SK-N-SH (cell line): ENCODE measurements around the gene RASSF3. TPM values are rescaled to one million over a fixed set of nuclear protein-coding genes. Genes with fewer than 3 reads are reported as not detected.

Experiments
- CTCF ChIA-PET: fragments of 300-600, 350-600 bp; formaldehyde crosslinking; extraction: SDS; loops from one replicate; lab custom pipeline; 2021; lab: Yijun Ruan, JAX
- POLR2A ChIA-PET: fragments of 350-600 bp; sonication (Branson Sonifier 250); formaldehyde crosslinking; extraction: SDS; loops from one replicate; lab custom pipeline; 2020; ENCODE audit warnings: antibody characterized with exemption, inconsistent platforms; lab: Yijun Ruan, JAX
- DNase-seq: peaks from one replicate; pipeline ENCODE4 v3.0.0; 2012
- H2AFZ ChIP-seq: fragments of 200-600 bp; sonication (generic); 2 replicates; pipeline ENCODE4 v1.8.1; 2016; ENCODE audit warnings: antibody characterized with exemption, mild to moderate bottlenecking, low read depth
- H3F3A ChIP-seq: fragments of 200-600 bp; sonication (generic); replicated peaks from 2 replicates; pipeline ENCODE3; 2016; ENCODE audit warnings: antibody characterized with exemption, mild to moderate bottlenecking; ENCODE audit not compliant: insufficient read depth
- H3K27ac ChIP-seq, 2 experiments: fragments of 200-500 bp in 1 of 2; fragments of 200-600 bp in 1 of 2; sonication (Bioruptor generic) in 1 of 2; sonication (generic), shearing (Covaris generic) in 1 of 2; 2 replicates each; pipeline versions ENCODE4 v1.5.1 to v1.6.1; 2014 to 2016; ENCODE audit warnings: low read depth in 2 of 2, inconsistent platforms in 1 of 2, low read length in 1 of 2, mild to moderate bottlenecking in 1 of 2, mixed read lengths in 1 of 2
- H3K27me3 ChIP-seq: fragments of 200-600 bp; sonication (generic), shearing (Covaris generic); 2 replicates; pipeline ENCODE4 v1.6.1; 2016; ENCODE audit warnings: mixed run types; ENCODE audit not compliant: insufficient read depth
- H3K36me3 ChIP-seq, 2 experiments: fragments of 200-500 bp in 1 of 2; fragments of 200-600 bp in 1 of 2; sonication (Bioruptor generic) in 1 of 2; sonication (generic) in 1 of 2; replicated peaks in 1 of 2; 2 replicates each; pipeline versions ENCODE3 to v1.5.1; 2014 to 2016; ENCODE audit warnings: low read length in 1 of 2, mild to moderate bottlenecking in 1 of 2; ENCODE audit not compliant: insufficient read depth in 2 of 2, control insufficient read depth in 1 of 2
- H3K4me1 ChIP-seq, 2 experiments: fragments of 200-500 bp in 1 of 2; fragments of 200-600 bp in 1 of 2; sonication (Bioruptor generic) in 1 of 2; sonication (generic), shearing (Covaris generic) in 1 of 2; 2 replicates each; pipeline versions ENCODE4 v1.5.1 to v1.6.1; 2014 to 2016; ENCODE audit warnings: low read depth in 1 of 2, low read length in 1 of 2, mixed run types in 1 of 2; ENCODE audit not compliant: insufficient read depth in 2 of 2, control insufficient read depth in 1 of 2
- H3K4me2 ChIP-seq: fragments of 200-600 bp; sonication (generic), shearing (Covaris generic); 2 replicates; pipeline ENCODE4 v1.6.1; 2017; ENCODE audit warnings: mixed run types
- H3K4me3 ChIP-seq, 2 experiments: fragments of 200-500 bp in 1 of 2; fragments of 200-600 bp in 1 of 2; sonication (Bioruptor generic) in 1 of 2; sonication (generic), shearing (Covaris generic) in 1 of 2; 2 replicates each; pipeline versions ENCODE4 v1.5.1 to v1.8.1; 2014 to 2016; ENCODE audit warnings: low read depth in 2 of 2, inconsistent platforms in 1 of 2, low read length in 1 of 2, mild to moderate bottlenecking in 1 of 2, mixed read lengths in 1 of 2, moderate library complexity in 1 of 2
- H3K79me2 ChIP-seq: fragments of 200-600 bp; sonication (generic); 2 replicates; pipeline ENCODE4 v1.8.1; 2017; ENCODE audit warnings: mild to moderate bottlenecking; ENCODE audit not compliant: insufficient read depth
- H3K9ac ChIP-seq: fragments of 200-600 bp; sonication (generic); 2 replicates; pipeline ENCODE4 v1.6.1; 2017; ENCODE audit warnings: mixed run types
- H3K9me2 ChIP-seq: fragments of 200-600 bp; sonication (generic); 2 replicates; pipeline ENCODE4 v1.6.1; 2017; ENCODE audit warnings: mixed run types
- H3K9me3 ChIP-seq: fragments of 200-600 bp; sonication (generic); 2 replicates; pipeline ENCODE4 v1.6.1; 2017; ENCODE audit warnings: mixed run types, mild to moderate bottlenecking, moderate library complexity
- H4K20me1 ChIP-seq: fragments of 200-600 bp; sonication (generic); 2 replicates; pipeline ENCODE4 v1.6.1; 2017; ENCODE audit warnings: mild to moderate bottlenecking, mixed run types; ENCODE audit not compliant: insufficient read depth
- CHD2 ChIP-seq: fragments of 150-350 bp; IDR thresholded peaks from 2 replicates; pipeline ENCODE4 v1.6.1; 2018; ENCODE audit warnings: low read length; ENCODE audit not compliant: partially characterized antibody
- EP300 ChIP-seq, 2 experiments: IDR thresholded peaks; 2 replicates each; pipeline versions ENCODE4 v1.4.0 to v1.6.1; 2012; ENCODE audit warnings: borderline replicate concordance in 1 of 2, low read depth in 1 of 2, low read length in 1 of 2
- EZH2phosphoT487 ChIP-seq: fragments of 200-600 bp; sonication (generic); IDR thresholded peaks from 2 replicates; pipeline ENCODE4 v1.6.1; 2017; ENCODE audit warnings: low read depth, mixed run types, mild to moderate bottlenecking, antibody characterized with exemption, moderate library complexity, borderline replicate concordance
- FOSL2 ChIP-seq: IDR thresholded peaks from 2 replicates; pipeline ENCODE4 v1.4.0; 2012; ENCODE audit warnings: low read depth, mild to moderate bottlenecking, moderate library complexity, borderline replicate concordance
- FOXJ3 ChIP-seq: sonication (generic); formaldehyde crosslinking; IDR thresholded peaks from 2 replicates; pipeline ENCODE4 v1.5.1; 2020; ENCODE audit warnings: mild to moderate bottlenecking, missing genetic modification reagents
- GATA2 ChIP-seq: sonication (generic); formaldehyde crosslinking; IDR thresholded peaks from 2 replicates; pipeline ENCODE4 v1.5.0; 2020; ENCODE audit warnings: mild to moderate bottlenecking, missing genetic modification reagents
- JUND ChIP-seq: IDR thresholded peaks from 2 replicates; pipeline ENCODE4 v1.4.0; 2012
- MAX ChIP-seq: IDR thresholded peaks from 2 replicates; pipeline ENCODE4 v1.4.0; 2012; ENCODE audit warnings: low read depth
- MEF2A ChIP-seq: IDR thresholded peaks from 2 replicates; pipeline ENCODE4 v1.4.0; 2012; ENCODE audit warnings: low read depth, borderline replicate concordance
- NFIC ChIP-seq: IDR thresholded peaks from 2 replicates; pipeline ENCODE4 v1.4.0; 2012; ENCODE audit warnings: borderline replicate concordance
- POLR2AphosphoS5 ChIP-seq: IDR thresholded peaks from 2 replicates; pipeline ENCODE4 v1.6.1; 2012; ENCODE audit warnings: low read depth, low read length
- RCOR1 ChIP-seq: fragments of 150-350 bp; IDR thresholded peaks from 2 replicates; pipeline ENCODE4 v1.6.1; 2017; ENCODE audit warnings: antibody characterized with exemption, low read length
- RXRA ChIP-seq: IDR thresholded peaks from 2 replicates; pipeline ENCODE4 v1.4.0; 2012; ENCODE audit warnings: low read depth, mild to moderate bottlenecking, borderline replicate concordance
- SMC3 ChIP-seq: IDR thresholded peaks from 2 replicates; pipeline ENCODE4 v1.6.1; 2012; ENCODE audit warnings: low read depth, low read length, improper control_type of control experiment
- TCF12 ChIP-seq: IDR thresholded peaks from 2 replicates; pipeline ENCODE4 v1.4.0; 2012
- USF2 ChIP-seq: fragments of 150-350 bp; IDR thresholded peaks from 2 replicates; pipeline ENCODE4 v1.6.1; 2017; ENCODE audit warnings: antibody characterized with exemption, low read length, low read depth, borderline replicate concordance
- YY1 ChIP-seq: IDR thresholded peaks from 2 replicates; pipeline ENCODE4 v1.4.0; 2012; ENCODE audit warnings: low read depth, mild to moderate bottlenecking
- ZBTB33 ChIP-seq: IDR thresholded peaks from 2 replicates; pipeline ENCODE4 v1.4.0; 2012; ENCODE audit warnings: low read depth, borderline replicate concordance
- WGBS: methylation state at CpG from one replicate; pipeline ENCODE4 v1.1.6; 2017; ENCODE audit warnings: low lambda C conversion rate; 5-methylcytosine and 5-hydroxymethylcytosine counted together
- polyA plus RNA-seq, 3 experiments: library from polyadenylated mRNA; depleted of rRNA; stranded (reverse); fragments of >200 nt; gene quantifications; 2 replicates each; pipeline ENCODE4 v1.2.3, GENCODE V29; 2012
- TF ChIP-seq, protein P1 (sequence below): IDR thresholded peaks from 2 replicates; pipeline ENCODE4; 2012
- TF ChIP-seq, protein P2 (sequence below): IDR thresholded peaks from 2 replicates; pipeline ENCODE4 v1.4.0; 2012; ENCODE audit warnings: low read depth, borderline replicate concordance

The RASSF3 gene
- polyA plus RNA-seq, 1 of the 3 experiments (the other 2 are of a cell fraction), result 11.1 TPM

- TF ChIP-seq MAX (no peak), ZBTB33 (no peak), YY1 (no peak), USF2 (no peak), GATA2 (CRISPR knock-in tag) (no peak), POLR2AphosphoS5 (no peak), NFIC (no peak), TCF12 (no peak)
- TF ChIP-seq, protein P1, sequence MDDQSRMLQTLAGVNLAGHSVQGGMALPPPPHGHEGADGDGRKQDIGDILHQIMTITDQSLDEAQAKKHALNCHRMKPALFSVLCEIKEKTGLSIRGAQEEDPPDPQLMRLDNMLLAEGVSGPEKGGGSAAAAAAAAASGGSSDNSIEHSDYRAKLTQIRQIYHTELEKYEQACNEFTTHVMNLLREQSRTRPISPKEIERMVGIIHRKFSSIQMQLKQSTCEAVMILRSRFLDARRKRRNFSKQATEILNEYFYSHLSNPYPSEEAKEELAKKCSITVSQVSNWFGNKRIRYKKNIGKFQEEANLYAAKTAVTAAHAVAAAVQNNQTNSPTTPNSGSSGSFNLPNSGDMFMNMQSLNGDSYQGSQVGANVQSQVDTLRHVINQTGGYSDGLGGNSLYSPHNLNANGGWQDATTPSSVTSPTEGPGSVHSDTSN, result no peak
These were observed 127.2 kb downstream of the RASSF3 start (continued) for GRCh38 chr12:64737539-64737938.

GRCh38 chr12:64739778-64740177 is 129.5 kb downstream of the RASSF3 start:
- H3K9me2 ChIP-seq, result no peaks in the 10 kb centered on the region
- DNase-seq, result no peak
- 0 out of 4 replicates have a peak, but pooled peaks cover 0 to under 1% of the 10 kb centered on the region in 2 experiments for H3K4me1 ChIP-seq
- H3K27ac ChIP-seq, result no peak overlapping the region
- no peaks in the 10 kb centered on the region for H3K9me3 ChIP-seq
- H3K36me3 ChIP-seq, result peaks cover 64 to 79% of the 10 kb centered on the region in 2 experiments
- ChIA-PET CTCF (interaction anchor here (0.9 to 1.3 kb wide), 3 partner anchors 9 to 13 kb away, joined by 3 read pairs; no protein-coding TSS in a partner anchor), POLR2A (no interaction called here)
- no peaks in the 10 kb centered on the region for H4K20me1 ChIP-seq
- H3F3A ChIP-seq, result peaks cover 2% of the 10 kb centered on the region
- 69% methylated on average over 2 of the region's 2 CpGs for WGBS
- no peaks in the 10 kb centered on the region for H3K27me3 ChIP-seq
- no peak overlapping the region for H3K9ac ChIP-seq
- H2AFZ ChIP-seq, result no peak overlapping the region
- no peak overlapping the region for H3K4me3 ChIP-seq
- H3K4me2 ChIP-seq, result no peak overlapping the region
- no peaks in the 10 kb centered on the region for H3K79me2 ChIP-seq
- TF ChIP-seq SMC3, result no peak
- TF ChIP-seq FOSL2, result no peak
- TF ChIP-seq RXRA, result no peak
- TF ChIP-seq YY1, result no peak
- no peak for TF ChIP-seq ZBTB33
- TF ChIP-seq, protein P1, result no peak
- TF ChIP-seq EP300 (IDR thresholded peaks at IDR 0.05; ENCODE audit: borderline replicate concordance in 1 of 2, low read depth in 1 of 2, low read length in 1 of 2), result no peak
- TF ChIP-seq JUND, result no peak
- no peak for TF ChIP-seq CHD2
- no peak for TF ChIP-seq MEF2A
- TF ChIP-seq MAX, result no peak
- no peak for TF ChIP-seq EZH2phosphoT487
- TF ChIP-seq USF2, result no peak
- TF ChIP-seq, protein P2, sequence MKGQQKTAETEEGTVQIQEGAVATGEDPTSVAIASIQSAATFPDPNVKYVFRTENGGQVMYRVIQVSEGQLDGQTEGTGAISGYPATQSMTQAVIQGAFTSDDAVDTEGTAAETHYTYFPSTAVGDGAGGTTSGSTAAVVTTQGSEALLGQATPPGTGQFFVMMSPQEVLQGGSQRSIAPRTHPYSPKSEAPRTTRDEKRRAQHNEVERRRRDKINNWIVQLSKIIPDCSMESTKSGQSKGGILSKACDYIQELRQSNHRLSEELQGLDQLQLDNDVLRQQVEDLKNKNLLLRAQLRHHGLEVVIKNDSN, result no peak
- TF ChIP-seq RCOR1, result no peak
- no peak for TF ChIP-seq FOXJ3
